Stromal cell of bone marrow (primary cell): ENCODE measurements around the gene ANKRD13A.

Experiments used
- DNase-seq: peaks from one replicate; pipeline ENCODE4 v3.0.0-alpha.2; 2012; ENCODE audit warnings: low read depth

Gene ANKRD13A

GRCh38 chr12:109998904-109999648 lies at the start of gene ANKRD13A:
TSS of gene ANKRD13A (plus strand) at chr12:109999430. CDS start at chr12:109999689, 259 bp downstream.
- DNase-seq, result peak; percentile 92

- DNase-seq, result no peak
Observed at GRCh38 chr12:109950625-109951024, 48.6 kb upstream of the ANKRD13A start.

GRCh38 chr12:109951136-109951535 lies 48.1 kb upstream of the ANKRD13A start:
- peak; percentile 79 for DNase-seq

- no peak for DNase-seq
Observed at GRCh38 chr12:109951751-109952150, 47.5 kb upstream of the ANKRD13A start.

- DNase-seq, result no peak
Observed at GRCh38 chr12:109952160-109952858, 46.9 kb upstream of the ANKRD13A start.

GRCh38 chr12:109952873-109953272 lies 46.4 kb upstream of the ANKRD13A start:
- DNase-seq, result no peak

GRCh38 chr12:109953656-109954055 lies 45.6 kb upstream of the ANKRD13A start:
- DNase-seq, result no peak

GRCh38 chr12:109958374-109958773 lies 40.9 kb upstream of the ANKRD13A start:
- no peak for DNase-seq

- DNase-seq, result no peak
Observed at GRCh38 chr12:109959411-109960093, 39.7 kb upstream of the ANKRD13A start.

GRCh38 chr12:109961201-109961600 lies 38.0 kb upstream of the ANKRD13A start:
- DNase-seq, result peak; percentile 41

- DNase-seq, result peak; percentile 31
Observed at GRCh38 chr12:109961612-109962011, 37.6 kb upstream of the ANKRD13A start.

GRCh38 chr12:109962398-109962797 lies 36.8 kb upstream of the ANKRD13A start:
- no peak for DNase-seq

GRCh38 chr12:109963330-109963729 lies 35.9 kb upstream of the ANKRD13A start:
- no peak for DNase-seq

GRCh38 chr12:109963743-109964429 lies 35.3 kb upstream of the ANKRD13A start:
- DNase-seq, result peak; percentile 24

GRCh38 chr12:109966546-109966945 lies 32.7 kb upstream of the ANKRD13A start:
- DNase-seq, result no peak

GRCh38 chr12:109967383-109968031 lies 31.7 kb upstream of the ANKRD13A start:
- no peak for DNase-seq

GRCh38 chr12:109968032-109968420 lies 31.2 kb upstream of the ANKRD13A start:
- DNase-seq, result no peak

- no peak for DNase-seq
Observed at GRCh38 chr12:109968801-109969200, 30.4 kb upstream of the ANKRD13A start.

- DNase-seq, result no peak
Observed at GRCh38 chr12:109972821-109973220, 26.4 kb upstream of the ANKRD13A start.

- no peak for DNase-seq
Observed at GRCh38 chr12:109981311-109981710, 17.9 kb upstream of the ANKRD13A start.

- peak; percentile 84 for DNase-seq
Observed at GRCh38 chr12:109982210-109982609, 17.0 kb upstream of the ANKRD13A start.
